Tibial artery (tissue), 4 donors: ENCODE data around the gene IKBKE.

Experiments
- DNase-seq, 2 donors: peaks; one replicate each; pipeline ENCODE4 v3.0.0-alpha.2; 2019
- H3K27ac ChIP-seq, 2 donors: fragments of 200-600 bp; sonication (generic) in 1 of 2; 1 replicate in 1 of 2; 2 replicates in 1 of 2; pipeline ENCODE4 v1.5.1; 2018 to 2019; ENCODE audit warnings: mild to moderate bottlenecking in 1 of 2
- H3K27me3 ChIP-seq, 2 donors: fragments of 200-600 bp; sonication (generic) in 1 of 2; one replicate each; pipeline versions ENCODE4 v1.5.1 to v1.6.0; 2016 to 2019
- H3K36me3 ChIP-seq, 3 donors: fragments of 200-600 bp; sonication (generic) in 2 of 3; one replicate each; pipeline ENCODE4 v1.5.1; 2016 to 2019; ENCODE audit warnings: mild to moderate bottlenecking in 2 of 3
- H3K4me1 ChIP-seq, 4 donors: fragments of 200-600 bp; sonication (generic) in 2 of 4; 1 replicate in 3 of 4; 2 replicates in 1 of 4; pipeline ENCODE4 v1.5.1; 2016 to 2019
- H3K4me3 ChIP-seq, 2 donors: fragments of 200-600 bp; sonication (generic) in 1 of 2; 1 replicate in 1 of 2; 2 replicates in 1 of 2; pipeline ENCODE4 v1.5.1; 2018 to 2019; ENCODE audit warnings: mild to moderate bottlenecking in 2 of 2
- H3K9me3 ChIP-seq, 3 donors: fragments of 200-600 bp; sonication (generic) in 1 of 3; one replicate each; pipeline ENCODE4 v1.5.1; 2016 to 2019
- CTCF ChIP-seq, 2 experiments: fragments of 200-600 bp in 1 of 2; fragments of 450-650 bp in 1 of 2; IDR thresholded peaks; one replicate each; pipeline ENCODE4 v1.5.1; 2017 to 2019; ENCODE audit warnings: antibody characterized with exemption in 2 of 2, mild to moderate bottlenecking in 1 of 2, moderate library complexity in 1 of 2
- intact Hi-C: fragments of 100-400 bp; cut with DNase I; formaldehyde crosslinking; loops from one replicate; pipeline ENCODE4 v1.15.0; 2023; ENCODE audit warnings: low total_unique reads

Gene IKBKE

GRCh38 chr1:206518206-206518605 lies 47.9 kb downstream of the IKBKE start:
- H3K4me1 ChIP-seq, result peaks cover 0 to 17% (median 14%) of the 10 kb centered on the region in 4 donors
- no peak for DNase-seq
- intact Hi-C loops, result no loop called here
- no peaks in the 10 kb centered on the region for H3K27me3 ChIP-seq
- H3K9me3 ChIP-seq, result no peaks in the 10 kb centered on the region
- TF ChIP-seq CTCF (IDR thresholded peaks at IDR 0.05), result no peak
- no peak overlapping the region for H3K4me3 ChIP-seq
- H3K27ac ChIP-seq, result no peak overlapping the region
- H3K36me3 ChIP-seq, result no peaks in the 10 kb centered on the region

- intact Hi-C loops, result no loop called here
- Histone ChIP-seq H3K36me3 (no peaks in the 10 kb centered on the region), H3K4me3 (no peak overlapping the region), H3K9me3 (no peaks in the 10 kb centered on the region), H3K27me3 (no peaks in the 10 kb centered on the region), H3K4me1 (peaks cover 0 to 12% (median 8%) of the 10 kb centered on the region in 4 donors), H3K27ac (no peak overlapping the region)
- DNase-seq, result no peak
- no peak for TF ChIP-seq CTCF (IDR thresholded peaks at IDR 0.05)
Observed at GRCh38 chr1:206518743-206519142, 48.5 kb downstream of the IKBKE start.

- no peak overlapping the region for H3K4me3 ChIP-seq
- no peaks in the 10 kb centered on the region for H3K9me3 ChIP-seq
- no peak for TF ChIP-seq CTCF (IDR thresholded peaks at IDR 0.05)
- H3K36me3 ChIP-seq, result no peaks in the 10 kb centered on the region
- no peak overlapping the region for H3K27ac ChIP-seq
- intact Hi-C loops, result no loop called here
- H3K27me3 ChIP-seq, result no peaks in the 10 kb centered on the region
- DNase-seq, result no peak
- peaks cover 0 to 6% (median 4%) of the 10 kb centered on the region in 4 donors for H3K4me1 ChIP-seq
Observed at GRCh38 chr1:206521127-206521526, 50.9 kb downstream of the IKBKE start.

- no peak for DNase-seq
- peaks cover 0 to 10% (median 7%) of the 10 kb centered on the region in 4 donors for H3K4me1 ChIP-seq
- no peak overlapping the region for H3K27ac ChIP-seq
- H3K9me3 ChIP-seq, result no peaks in the 10 kb centered on the region
- intact Hi-C loops, result no loop called here
- no peak for TF ChIP-seq CTCF (IDR thresholded peaks at IDR 0.05)
- H3K4me3 ChIP-seq, result no peak overlapping the region
- no peaks in the 10 kb centered on the region for H3K27me3 ChIP-seq
- no peaks in the 10 kb centered on the region for H3K36me3 ChIP-seq
Observed at GRCh38 chr1:206521694-206522402, 51.6 kb downstream of the IKBKE start.

GRCh38 chr1:206524739-206525364 lies 54.6 kb downstream of the IKBKE start:
- DNase-seq, result peak; percentile 13 to 42
- Histone ChIP-seq H3K4me1 (peaks cover 0 to 10% (median 7%) of the 10 kb centered on the region in 4 donors), H3K4me3 (no peak overlapping the region), H3K27ac (no peak overlapping the region), H3K36me3 (no peaks in the 10 kb centered on the region), H3K27me3 (no peaks in the 10 kb centered on the region), H3K9me3 (no peaks in the 10 kb centered on the region)
- intact Hi-C loops, result no loop called here
- TF ChIP-seq CTCF (IDR thresholded peaks at IDR 0.05), result no peak
